ENCODE data around the gene GRHL1.

GRHL1 gene

GRCh38 chr2:9991829-9992273 lies 40.4 kb downstream of the GRHL1 start:
- DNase-seq (ENCODE audit: low read depth, low spot score), result no peak
- no peak overlapping the region for H3K27ac ChIP-seq

- no peak for DNase-seq (ENCODE audit: low read depth, low spot score)
- no peak overlapping the region for H3K27ac ChIP-seq
Observed at GRCh38 chr2:9992427-9993187, 41.1 kb downstream of the GRHL1 start.

GRCh38 chr2:9993488-9994165 lies 42.1 kb downstream of the GRHL1 start:
- DNase-seq (ENCODE audit: low read depth, low spot score), result no peak
- H3K27ac ChIP-seq, result no peak overlapping the region

GRCh38 chr2:9994462-9994861 lies 43.0 kb downstream of the GRHL1 start:
- DNase-seq (ENCODE audit: low read depth, low spot score), result no peak
- no peak overlapping the region for H3K27ac ChIP-seq

GRCh38 chr2:9995059-9995458 lies 43.6 kb downstream of the GRHL1 start:
- no peak for DNase-seq (ENCODE audit: low read depth, low spot score)
- no peak overlapping the region for H3K27ac ChIP-seq

GRCh38 chr2:9996321-9996720 lies 44.8 kb downstream of the GRHL1 start:
- no peak for DNase-seq (ENCODE audit: low read depth, low spot score)
- H3K27ac ChIP-seq, result no peak overlapping the region

- no peak for DNase-seq (ENCODE audit: low read depth, low spot score)
- no peak overlapping the region for H3K27ac ChIP-seq
Observed at GRCh38 chr2:9997936-9998335, 46.4 kb downstream of the GRHL1 start.

- DNase-seq (ENCODE audit: low read depth, low spot score), result no peak
- H3K27ac ChIP-seq, result no peak overlapping the region
Observed at GRCh38 chr2:9998916-9999654, 47.6 kb downstream of the GRHL1 start.

- H3K27ac ChIP-seq, result no peak overlapping the region
- DNase-seq (ENCODE audit: low read depth, low spot score), result no peak
Observed at GRCh38 chr2:9999693-10000092, 48.2 kb downstream of the GRHL1 start.

- DNase-seq (ENCODE audit: low read depth, low spot score), result no peak
Observed at GRCh38 chr2:10000541-10000940, 49.0 kb downstream of the GRHL1 start.

GRCh38 chr2:10001586-10001985 lies 50.1 kb downstream of the GRHL1 start:
- no peak for DNase-seq (ENCODE audit: low read depth, low spot score)
- no peak overlapping the region for H3K27ac ChIP-seq

More at GRCh38 chr2:10000541-10000940, 49.0 kb downstream of the GRHL1 start:
- no peak overlapping the region for H3K27ac ChIP-seq

GRCh38 chr2:10002109-10002508 lies 50.6 kb downstream of the GRHL1 start:
- H3K27ac ChIP-seq, result no peak overlapping the region
- DNase-seq (ENCODE audit: low read depth, low spot score), result no peak

- H3K27ac ChIP-seq, result no peak overlapping the region
- DNase-seq (ENCODE audit: low read depth, low spot score), result no peak
Observed at GRCh38 chr2:10002681-10003080, 51.2 kb downstream of the GRHL1 start.

- no peak for DNase-seq (ENCODE audit: low read depth, low spot score)
Observed at GRCh38 chr2:10003206-10004125, 52.0 kb downstream of the GRHL1 start.

GRCh38 chr2:10004401-10004800 lies 52.9 kb downstream of the GRHL1 start:
- DNase-seq (ENCODE audit: low read depth, low spot score), result no peak
- no peak overlapping the region for H3K27ac ChIP-seq

More at GRCh38 chr2:10003206-10004125, 52.0 kb downstream of the GRHL1 start:
- no peak overlapping the region for H3K27ac ChIP-seq

GRCh38 chr2:10004836-10005235 lies 53.3 kb downstream of the GRHL1 start:
- H3K27ac ChIP-seq, result no peak overlapping the region
- no peak for DNase-seq (ENCODE audit: low read depth, low spot score)

GRCh38 chr2:10005461-10006235 lies 54.2 kb downstream of the GRHL1 start:
- no peak for DNase-seq (ENCODE audit: low read depth, low spot score)
- H3K27ac ChIP-seq, result no peak overlapping the region

GRCh38 chr2:10006236-10007161 lies 55.0 kb downstream of the GRHL1 start:
- H3K27ac ChIP-seq, result no peak overlapping the region
- no peak for DNase-seq (ENCODE audit: low read depth, low spot score)
